Astrocyte (in vitro differentiated cells and primary cell): ENCODE measurements around the gene FUT8.
"Not testable (repeated sequence)": the region's sequence is repeated elsewhere in the genome, so short reads cannot be mapped to it uniquely, and the experiment has no call there.

Experiments used
- CTCF ChIP-seq: IDR thresholded peaks from 2 replicates; pipeline ENCODE4 v1.5.1; 2011; ENCODE audit warnings: low read depth, mild to moderate bottlenecking, inconsistent platforms, low read length, moderate library complexity; ENCODE audit not compliant: insufficient read depth
- EZH2 ChIP-seq: IDR thresholded peaks from 2 replicates; pipeline ENCODE4 v1.6.1; 2012; ENCODE audit warnings: mild to moderate bottlenecking, low read length, inconsistent platforms; ENCODE audit not compliant: insufficient read depth

- not testable (repeated sequence) for TF ChIP-seq CTCF, EZH2
Measured at GRCh38 chr14:65692566-65692965, 280.0 kb downstream of the FUT8 start.
